K562 (cell line): Measurements from ENCODE around the gene PFAS. TPM values are rescaled to one million over a fixed set of nuclear protein-coding genes. Genes with fewer than 3 reads are reported as not detected.

ENCODE experiments used
- ATAC-seq: fragments of 200-7000 bp; cut with Tn5 transposase; 3 replicates; pipeline ENCODE4 v1.9.1; 2020; ENCODE audit warnings: moderate library complexity
- BruUV-seq: library from RNA; stranded (reverse); fragments of 400-500 nt; replicated peaks from 2 replicates; lab custom pipeline; 2021; lab: Mats Ljungman, UMichigan
- CTCF ChIA-PET: fragments of 300-600 bp; formaldehyde crosslinking; extraction: SDS; loops from one replicate; lab custom pipeline; 2021; ENCODE audit warnings: low intra/inter-chr PET ratio; lab: Yijun Ruan, JAX
- POLR2A ChIA-PET: fragments of 300-600, 350-650 bp; sonication (Branson Sonifier 250); formaldehyde crosslinking; extraction: SDS; loops from one replicate; lab custom pipeline; 2021; ENCODE audit warnings: antibody characterized with exemption, inconsistent platforms; lab: Yijun Ruan, JAX
- DNase-seq, 4 experiments: peaks; one replicate each; pipeline versions ENCODE4 v3.0.0 to v3.0.0-alpha.2; 2011 to 2018; ENCODE audit warnings: low spot score in 3 of 4, mixed read lengths in 3 of 4; ENCODE audit errors: extremely low read depth in 1 of 4
- FAIRE-seq: peaks from 2 replicates; lab custom pipeline; 2011; peaks lifted over from hg19 to GRCh38; lab: Jason Lieb, UNC
- H2AFZ ChIP-seq: 2 replicates; pipeline ENCODE4 v1.6.0; 2011; ENCODE audit warnings: low read depth, low read length, control low read depth, inconsistent platforms
- H3K27ac ChIP-seq: fragments of 200-600 bp; 3 replicates; pipeline ENCODE4 v1.8.0; 2011; ENCODE audit warnings: low read depth, mild to moderate bottlenecking, control low read depth, inconsistent platforms, low read length, moderate library complexity, mixed read lengths; ENCODE audit errors: extremely low read depth
- H3K27me3 ChIP-seq, 2 experiments: fragments of 300-600 bp in 1 of 2; 2 replicates in 1 of 2; 3 replicates in 1 of 2; pipeline versions ENCODE4 v1.6.0 to v1.8.0; 2011; ENCODE audit warnings: inconsistent platforms in 2 of 2, low read length in 2 of 2, mild to moderate bottlenecking in 1 of 2, mixed read lengths in 1 of 2, moderate library complexity in 1 of 2; ENCODE audit not compliant: control insufficient read depth in 2 of 2, insufficient read depth in 2 of 2
- H3K36me3 ChIP-seq: fragments of 300-600 bp; 3 replicates; pipeline ENCODE4 v1.8.0; 2011; ENCODE audit warnings: mild to moderate bottlenecking, low read length, inconsistent platforms; ENCODE audit not compliant: control insufficient read depth, insufficient read depth
- H3K4me1 ChIP-seq, 2 experiments: fragments of 200-600 bp in 1 of 2; replicated peaks in 1 of 2; 2 replicates in 1 of 2; 3 replicates in 1 of 2; pipeline versions ENCODE4 v1.5.1 to v1.8.0; 2011; ENCODE audit warnings: inconsistent platforms in 2 of 2, low read length in 2 of 2, mild to moderate bottlenecking in 1 of 2, mixed read lengths in 1 of 2, moderate library complexity in 1 of 2; ENCODE audit not compliant: control insufficient read depth in 2 of 2, insufficient read depth in 2 of 2
- H3K4me2 ChIP-seq: 2 replicates; pipeline ENCODE4 v1.6.1; 2011; ENCODE audit warnings: low read length, control low read depth, inconsistent platforms, mixed read lengths; ENCODE audit not compliant: insufficient read depth
- H3K4me3 ChIP-seq: fragments of 200-600 bp; sonication (generic), shearing (Covaris generic); 2 replicates; pipeline ENCODE4 v1.5.1; 2016; ENCODE audit warnings: control low read depth, inconsistent platforms
- H3K79me2 ChIP-seq: fragments of 200-600 bp; 3 replicates; pipeline ENCODE4 v1.8.0; 2011; ENCODE audit warnings: low read length, inconsistent platforms; ENCODE audit not compliant: control insufficient read depth, insufficient read depth
- H3K9ac ChIP-seq, 2 experiments: 2 replicates each; pipeline versions ENCODE4 v1.6.0 to v1.6.1; 2011; ENCODE audit warnings: low read depth in 2 of 2, low read length in 2 of 2, control low read depth in 1 of 2, inconsistent platforms in 1 of 2, mild to moderate bottlenecking in 1 of 2, mixed read lengths in 1 of 2; ENCODE audit not compliant: insufficient read depth in 1 of 2
- H3K9me1 ChIP-seq: one replicate; pipeline ENCODE4 v1.6.0; 2011; ENCODE audit warnings: inconsistent platforms, mild to moderate bottlenecking, low read length, moderate library complexity; ENCODE audit not compliant: control insufficient read depth, insufficient read depth
- H3K9me3 ChIP-seq: replicated peaks from 2 replicates; pipeline ENCODE4 v1.5.1; 2011; ENCODE audit warnings: low read depth, low read length, inconsistent platforms; ENCODE audit not compliant: control insufficient read depth, insufficient read depth
- H4K20me1 ChIP-seq: replicated peaks from 2 replicates; pipeline ENCODE4 v1.6.1; 2011; ENCODE audit warnings: low read length, inconsistent platforms, mixed read lengths; ENCODE audit not compliant: control insufficient read depth, insufficient read depth
- CBX1 ChIP-seq: sonication (generic); IDR thresholded peaks from 2 replicates; pipeline ENCODE4 v1.6.1; 2016; ENCODE audit warnings: antibody characterized with exemption, low read depth, mild to moderate bottlenecking
- CREBBP ChIP-seq: IDR thresholded peaks from one replicate; pipeline ENCODE4 v1.6.1; 2012; ENCODE audit warnings: low read depth, mild to moderate bottlenecking, control low read depth, inconsistent platforms, low read length
- HDAC8 ChIP-seq: fragments of 450-650 bp; IDR thresholded peaks from 2 replicates; pipeline ENCODE4 v1.6.1; 2016; ENCODE audit warnings: mild to moderate bottlenecking, missing genetic modification characterization, moderate library complexity, missing compliant biosample characterization
- HNRNPH1 ChIP-seq: fragments of 200-400 bp; formaldehyde crosslinking; optimal IDR thresholded peaks from 2 replicates; pipeline ENCODE3; 2017; ENCODE audit warnings: low read depth, mild to moderate bottlenecking, low read length, moderate library complexity
- HOXB6 ChIP-seq: fragments of 250-450 bp; sonication (Bioruptor Pico); IDR thresholded peaks from 2 replicates; pipeline ENCODE4 v1.5.1; 2022; ENCODE audit warnings: mild to moderate bottlenecking, borderline replicate concordance
- KDM5B ChIP-seq: fragments of 200-600 bp; sonication (generic); IDR thresholded peaks from 2 replicates; pipeline ENCODE4 v1.6.1; 2012; ENCODE audit warnings: low read depth, mild to moderate bottlenecking, moderate library complexity, low read length, control low read depth, inconsistent platforms; ENCODE audit not compliant: insufficient replicate concordance
- MBD2 ChIP-seq: sonication (generic); IDR thresholded peaks from 2 replicates; pipeline ENCODE4 v1.6.1; 2016; ENCODE audit warnings: low read depth, borderline replicate concordance
- NCOA1 ChIP-seq: fragments of 450-650 bp; IDR thresholded peaks from 2 replicates; pipeline ENCODE4 v1.6.1; 2016; ENCODE audit warnings: low read depth
- SREBF1 ChIP-seq: fragments of 150-350 bp; IDR thresholded peaks from 2 replicates; pipeline ENCODE4 v1.6.1; 2014; ENCODE audit warnings: antibody characterized with exemption, low read depth, low read length, borderline replicate concordance
- ZFX ChIP-seq: sonication (generic); formaldehyde crosslinking; IDR thresholded peaks from 2 replicates; pipeline ENCODE4 v1.8.0; 2022; ENCODE audit warnings: mild to moderate bottlenecking, missing genetic modification reagents, moderate library complexity
- ZNF311 ChIP-seq: fragments of 250-450 bp; sonication (Bioruptor Pico); IDR thresholded peaks from 2 replicates; pipeline ENCODE4 v1.4.0; 2020; ENCODE audit warnings: mild to moderate bottlenecking, moderate library complexity
- ZNF551 ChIP-seq: fragments of 250-450 bp; sonication (Bioruptor Pico); IDR thresholded peaks from 2 replicates; pipeline ENCODE4 v1.5.0; 2021; ENCODE audit warnings: mild to moderate bottlenecking, moderate library complexity
- WGBS: fragments of 100-300 bp; shearing (Covaris generic); methylation state at CpG from one replicate; pipeline ENCODE4 v1.1.6; 2016; ENCODE audit warnings: low coverage, mixed read lengths; ENCODE audit not compliant: insufficient coverage; ENCODE audit errors: missing lambda C conversion rate; 5-methylcytosine and 5-hydroxymethylcytosine counted together
- in situ Hi-C: fragments of 300-500 bp; cut with MboI; formaldehyde crosslinking; loops from 4 replicates; pipeline ENCODE4 v1.15.0; 2018; ENCODE audit warnings: inconsistent platforms, mixed read lengths
- intact Hi-C: fragments of 100-400 bp; cut with micrococcal nuclease; formaldehyde crosslinking; loops from 2 replicates; pipeline ENCODE4 v1.14.2; 2022
- polyA plus RNA-seq, 8 experiments: library from polyadenylated mRNA; depleted of rRNA in 4 of 8; stranded (reverse) in 5 of 8; unstranded in 3 of 8; fragments of >200 nt; fragmentation: Nextera tagmentation in 2 of 8; fragmentation: Illumina TruSeq in 1 of 8; extraction: Ambion mirVana in 2 of 8; extraction: Trizol in 1 of 8; gene quantifications; 2 replicates each; pipeline versions ENCODE4 v1.2.1 to v1.2.3, GENCODE V29; 2011 to 2014; ENCODE audit warnings: inconsistent platforms in 1 of 8, missing spikeins in 1 of 8
- total RNA-seq, 7 experiments: library from RNA; depleted of rRNA in 6 of 7; stranded (reverse); fragments of >200 nt in 6 of 7; fragmentation: Illumina TruSeq in 2 of 7; extraction: Trizol in 2 of 7; gene quantifications; 2 replicates each; pipeline versions ENCODE4 v1.2.1 to v1.2.3, GENCODE V29; 2011 to 2021; ENCODE audit warnings: low replicate concordance in 1 of 7
- TF ChIP-seq, protein P1 (sequence below): fragments of 450-650 bp; formaldehyde crosslinking; IDR thresholded peaks from 2 replicates; pipeline ENCODE4 v1.4.0; 2020; ENCODE audit warnings: mild to moderate bottlenecking, moderate library complexity
- TF ChIP-seq, protein P2 (sequence below): sonication (generic); formaldehyde crosslinking; IDR thresholded peaks from 2 replicates; pipeline ENCODE4 v1.8.1; 2023; ENCODE audit warnings: mild to moderate bottlenecking, missing genetic modification reagents, moderate library complexity

PFAS gene
- total and polyA plus RNA-seq, 9 of the 15 experiments (the other 6 are each of a cell fraction or from before 2014, with no cell fraction given), result 11.6 to 131 (median 43.9) TPM

DNA sequence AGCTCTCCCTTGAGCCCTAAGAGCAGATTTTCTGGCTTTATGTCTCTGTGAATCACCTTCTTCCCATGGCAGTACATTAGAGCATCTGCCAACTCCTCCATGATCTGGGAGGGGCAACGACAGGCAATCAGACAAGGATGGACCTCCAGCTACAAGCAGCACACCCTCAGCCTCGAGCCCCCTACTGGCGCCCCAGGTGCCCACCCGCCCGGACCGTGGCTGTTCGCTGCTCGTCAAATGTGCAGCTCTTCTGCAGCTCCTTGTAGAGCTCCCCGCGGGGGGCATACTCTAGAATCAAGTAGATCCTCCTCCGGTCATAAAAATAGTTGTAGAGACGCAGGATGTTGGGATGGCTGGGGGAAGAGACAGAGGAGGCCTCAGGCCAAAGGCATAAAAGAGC is 42.6 kb upstream of the PFAS start:
- Histone ChIP-seq H3K27ac (no peak overlapping the region), H3K4me2 (no peak overlapping the region), H3K27me3 (no peaks in the 10 kb centered on the region), H3K9me3 (no peaks in the 10 kb centered on the region)
- POLR2A ChIA-PET, result interaction anchor here (1.0 to 1.3 kb wide), 3 partner anchors 12 to 33 kb away, joined by 3 to 5 read pairs (median 3); partner anchors contain the start of gene BORCS6
- intact Hi-C loops, result no loop called here
- no peak for TF ChIP-seq NCOA1
- no peak for TF ChIP-seq HOXB6 (CRISPR knock-in tag)
- no peak for TF ChIP-seq ZNF551 (CRISPR knock-in tag)
- TF ChIP-seq MBD2, result no peak
- TF ChIP-seq CREBBP, result no peak
- TF ChIP-seq, protein P1, sequence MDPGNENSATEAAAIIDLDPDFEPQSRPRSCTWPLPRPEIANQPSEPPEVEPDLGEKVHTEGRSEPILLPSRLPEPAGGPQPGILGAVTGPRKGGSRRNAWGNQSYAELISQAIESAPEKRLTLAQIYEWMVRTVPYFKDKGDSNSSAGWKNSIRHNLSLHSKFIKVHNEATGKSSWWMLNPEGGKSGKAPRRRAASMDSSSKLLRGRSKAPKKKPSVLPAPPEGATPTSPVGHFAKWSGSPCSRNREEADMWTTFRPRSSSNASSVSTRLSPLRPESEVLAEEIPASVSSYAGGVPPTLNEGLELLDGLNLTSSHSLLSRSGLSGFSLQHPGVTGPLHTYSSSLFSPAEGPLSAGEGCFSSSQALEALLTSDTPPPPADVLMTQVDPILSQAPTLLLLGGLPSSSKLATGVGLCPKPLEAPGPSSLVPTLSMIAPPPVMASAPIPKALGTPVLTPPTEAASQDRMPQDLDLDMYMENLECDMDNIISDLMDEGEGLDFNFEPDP (CRISPR knock-in tag), result no peak
- no peak for TF ChIP-seq ZNF311 (CRISPR knock-in tag)
- TF ChIP-seq HNRNPH1, result no peak
- TF ChIP-seq KDM5B, result no peak
- TF ChIP-seq HDAC8 (tag), result no peak
- no peak for TF ChIP-seq CBX1
- TF ChIP-seq SREBF1, result no peak
- TF ChIP-seq, protein P2, sequence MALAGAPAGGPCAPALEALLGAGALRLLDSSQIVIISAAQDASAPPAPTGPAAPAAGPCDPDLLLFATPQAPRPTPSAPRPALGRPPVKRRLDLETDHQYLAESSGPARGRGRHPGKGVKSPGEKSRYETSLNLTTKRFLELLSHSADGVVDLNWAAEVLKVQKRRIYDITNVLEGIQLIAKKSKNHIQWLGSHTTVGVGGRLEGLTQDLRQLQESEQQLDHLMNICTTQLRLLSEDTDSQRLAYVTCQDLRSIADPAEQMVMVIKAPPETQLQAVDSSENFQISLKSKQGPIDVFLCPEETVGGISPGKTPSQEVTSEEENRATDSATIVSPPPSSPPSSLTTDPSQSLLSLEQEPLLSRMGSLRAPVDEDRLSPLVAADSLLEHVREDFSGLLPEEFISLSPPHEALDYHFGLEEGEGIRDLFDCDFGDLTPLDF, result no peak
- TF ChIP-seq ZFX (CRISPR knock-in tag), result no peak
- TF ChIP-seq, all 486 proteins: peak for 0
- Histone ChIP-seq H3K9me1 (no peaks in the 10 kb centered on the region), H3K79me2 (peaks cover 32% of the 10 kb centered on the region), H3K4me3 (no peak overlapping the region), H3K36me3 (peaks cover 50% of the 10 kb centered on the region), H3K4me1 (peaks cover 6 to 19% of the 10 kb centered on the region in 2 experiments; a peak in 4 of 5 replicates), H3K9ac (no peak overlapping the region; a peak in 1 of 4 replicates), H2AFZ (no peak overlapping the region), H4K20me1 (no peaks in the 10 kb centered on the region)
- ATAC-seq (no peak), DNase-seq (no peak), FAIRE-seq (no peak)
- no TSS peak for BruUV-seq
- in situ Hi-C loops, result no loop called here
- CTCF ChIA-PET, result no interaction called here
- WGBS, result 100% methylated on average over 5 of the region's 12 CpGs
